H1 (cell line): ENCODE measurements around the gene ZNF396. TPM values are rescaled to one million over a fixed set of nuclear protein-coding genes. Genes with fewer than 3 reads are reported as not detected.

ENCODE experiments used
- CTCF ChIA-PET: fragments of 300-600 bp; sonication (Branson Sonifier 250); formaldehyde crosslinking; loops from one replicate; lab custom pipeline; 2021; ENCODE audit not compliant: partially characterized antibody; lab: Charles Lee
- POLR2A ChIA-PET: fragments of 300-600 bp; sonication (Branson Sonifier 250); formaldehyde crosslinking; loops from one replicate; lab custom pipeline; 2021; ENCODE audit warnings: inconsistent platforms; ENCODE audit not compliant: partially characterized antibody; lab: Charles Lee
- DNase-seq, 2 experiments: peaks; one replicate each; pipeline versions ENCODE4 v3.0.0 to v3.0.0-alpha.2; 2010 to 2022; ENCODE audit warnings: low spot score in 2 of 2, low read depth in 1 of 2, mixed read lengths in 1 of 2
- FAIRE-seq: peaks from 2 replicates; lab custom pipeline; 2011; peaks lifted over from hg19 to GRCh38; lab: Jason Lieb, UNC
- H2AFZ ChIP-seq: 2 replicates; pipeline ENCODE4 v1.8.1; 2012; ENCODE audit warnings: low read length, inconsistent platforms
- H2AK5ac ChIP-seq: 2 replicates; pipeline ENCODE4 v1.6.1; 2013; ENCODE audit warnings: low read depth, low read length
- H2BK120ac ChIP-seq: replicated peaks from 2 replicates; pipeline ENCODE3; 2013; ENCODE audit warnings: low read depth, low read length, inconsistent platforms
- H2BK12ac ChIP-seq: 2 replicates; pipeline ENCODE4 v1.6.1; 2013; ENCODE audit warnings: low read depth, low read length
- H2BK15ac ChIP-seq: 2 replicates; pipeline ENCODE4 v1.6.1; 2013; ENCODE audit warnings: low read length
- H2BK20ac ChIP-seq: 2 replicates; pipeline ENCODE4 v1.6.1; 2013; ENCODE audit warnings: low read length
- H2BK5ac ChIP-seq: 2 replicates; pipeline ENCODE4 v1.6.1; 2013; ENCODE audit warnings: low read depth, low read length
- H3K14ac ChIP-seq: 2 replicates; pipeline ENCODE4 v1.6.1; 2013; ENCODE audit warnings: inconsistent platforms; ENCODE audit not compliant: insufficient read length
- H3K18ac ChIP-seq: 2 replicates; pipeline ENCODE4 v1.6.1; 2013; ENCODE audit warnings: low read length; ENCODE audit errors: extremely low read depth
- H3K23ac ChIP-seq: 2 replicates; pipeline ENCODE4 v1.6.1; 2013; ENCODE audit warnings: inconsistent platforms; ENCODE audit not compliant: insufficient read length
- H3K23me2 ChIP-seq: 2 replicates; pipeline ENCODE4 v1.6.1; 2013; ENCODE audit warnings: low read depth, low read length
- H3K27ac ChIP-seq: 2 replicates; pipeline ENCODE4 v1.6.1; 2011; ENCODE audit warnings: low read depth, low read length, inconsistent platforms
- H3K27me3 ChIP-seq, 4 experiments: replicated peaks in 1 of 4; 1 replicate in 1 of 4; 2 replicates in 3 of 4; pipeline versions ENCODE4 v1.6.1 to v1.8.1; 2011 to 2013; ENCODE audit warnings: low read length in 3 of 4, mild to moderate bottlenecking in 3 of 4, inconsistent platforms in 2 of 4, mixed read lengths in 2 of 4, moderate library complexity in 1 of 4; ENCODE audit not compliant: control insufficient read depth in 3 of 4, insufficient read depth in 3 of 4; ENCODE audit errors: extremely low read depth in 1 of 4
- H3K36me3 ChIP-seq, 4 experiments: 2 replicates each; pipeline versions ENCODE4 v1.6.1 to v1.8.1; 2011 to 2013; ENCODE audit warnings: mild to moderate bottlenecking in 4 of 4, low read length in 3 of 4, moderate library complexity in 2 of 4, control low read depth in 1 of 4, inconsistent platforms in 1 of 4; ENCODE audit not compliant: insufficient read depth in 4 of 4, control insufficient read depth in 2 of 4
- H3K4ac ChIP-seq: replicated peaks from 2 replicates; pipeline ENCODE3; 2013; ENCODE audit warnings: low read length, low read depth, mixed read lengths, inconsistent platforms; ENCODE audit not compliant: insufficient read length
- H3K4me1 ChIP-seq, 4 experiments: replicated peaks in 1 of 4; 1 replicate in 1 of 4; 2 replicates in 3 of 4; pipeline versions ENCODE4 v1.6.1 to v1.8.1; 2011 to 2013; ENCODE audit warnings: low read length in 3 of 4, inconsistent platforms in 2 of 4, mixed read lengths in 1 of 4; ENCODE audit not compliant: insufficient read depth in 4 of 4, control insufficient read depth in 3 of 4
- H3K4me2 ChIP-seq, 2 experiments: 2 replicates each; pipeline versions ENCODE4 v1.6.1 to v1.8.1; 2011 to 2013; ENCODE audit warnings: low read depth in 2 of 2, low read length in 2 of 2, control low read depth in 1 of 2, inconsistent platforms in 1 of 2, mild to moderate bottlenecking in 1 of 2; ENCODE audit not compliant: insufficient read depth in 1 of 2
- H3K4me3 ChIP-seq, 4 experiments: fragments of 200-600, 300-600 bp in 1 of 4; sonication (generic), shearing (Covaris generic), sonication (Bioruptor Twin) in 1 of 4; 2 replicates each; pipeline versions ENCODE4 v1.5.1 to v1.8.1; 2011 to 2016; ENCODE audit warnings: low read length in 4 of 4, low read depth in 3 of 4, control low read depth in 2 of 4, inconsistent platforms in 2 of 4, mild to moderate bottlenecking in 2 of 4, mixed read lengths in 1 of 4, moderate library complexity in 1 of 4; ENCODE audit not compliant: insufficient read depth in 2 of 4; ENCODE audit errors: extremely low read depth in 1 of 4
- H3K56ac ChIP-seq: replicated peaks from 2 replicates; pipeline ENCODE3; 2013; ENCODE audit warnings: low read depth, mild to moderate bottlenecking, mixed read lengths, low read length, inconsistent platforms; ENCODE audit not compliant: insufficient read length
- H3K79me1 ChIP-seq: 2 replicates; pipeline ENCODE4 v1.6.1; 2013; ENCODE audit warnings: low read depth, low read length, control low read depth
- H3K79me2 ChIP-seq, 2 experiments: 2 replicates each; pipeline versions ENCODE4 v1.6.1 to v1.8.1; 2012 to 2013; ENCODE audit warnings: low read length in 2 of 2, mild to moderate bottlenecking in 2 of 2, inconsistent platforms in 1 of 2; ENCODE audit not compliant: insufficient read depth in 2 of 2, control insufficient read depth in 1 of 2
- H3K9ac ChIP-seq, 4 experiments: replicated peaks in 1 of 4; 1 replicate in 1 of 4; 2 replicates in 3 of 4; pipeline versions ENCODE4 v1.6.1 to v1.8.1; 2011 to 2013; ENCODE audit warnings: low read depth in 3 of 4, low read length in 3 of 4, control low read depth in 2 of 4, mild to moderate bottlenecking in 2 of 4, moderate library complexity in 2 of 4, inconsistent platforms in 1 of 4; ENCODE audit errors: extremely low read depth in 1 of 4
- H3K9me3 ChIP-seq, 2 experiments: 2 replicates each; pipeline versions ENCODE4 v1.6.1 to v1.8.1; 2012 to 2013; ENCODE audit warnings: mild to moderate bottlenecking in 2 of 2, moderate library complexity in 2 of 2, control low read depth in 1 of 2, inconsistent platforms in 1 of 2, low read depth in 1 of 2, low read length in 1 of 2, mixed read lengths in 1 of 2; ENCODE audit not compliant: insufficient read depth in 2 of 2
- H4K20me1 ChIP-seq, 2 experiments: replicated peaks in 1 of 2; 2 replicates each; pipeline versions ENCODE3 to v1.8.1; 2011 to 2013; ENCODE audit warnings: inconsistent platforms in 2 of 2, low read length in 2 of 2, mild to moderate bottlenecking in 1 of 2; ENCODE audit not compliant: insufficient read depth in 2 of 2, control insufficient read depth in 1 of 2
- H4K5ac ChIP-seq: 2 replicates; pipeline ENCODE4 v1.6.1; 2013; ENCODE audit warnings: low read length, low read depth, mixed read lengths, inconsistent platforms; ENCODE audit not compliant: insufficient read length
- H4K8ac ChIP-seq: 2 replicates; pipeline ENCODE4 v1.8.0; 2013; ENCODE audit warnings: mild to moderate bottlenecking, moderate library complexity, low read length, inconsistent platforms; ENCODE audit not compliant: insufficient read depth; ENCODE audit errors: extremely low read depth
- H4K91ac ChIP-seq: replicated peaks from 2 replicates; pipeline ENCODE3; 2013; ENCODE audit warnings: low read length, mixed read lengths, inconsistent platforms; ENCODE audit not compliant: insufficient read length
- CTBP2 ChIP-seq: IDR thresholded peaks from 2 replicates; pipeline ENCODE4 v1.7.0; 2011; ENCODE audit warnings: borderline replicate concordance, mild to moderate bottlenecking, moderate library complexity, mixed read lengths, low read length; ENCODE audit not compliant: insufficient read depth, insufficient read length
- EGR1 ChIP-seq: IDR thresholded peaks from 2 replicates; pipeline ENCODE4 v1.6.1; 2011; ENCODE audit warnings: low read depth, low read length, borderline replicate concordance
- POLR2A ChIP-seq, 2 experiments: IDR thresholded peaks; 1 replicate in 1 of 2; 2 replicates in 1 of 2; pipeline ENCODE4 v1.6.1; 2011; ENCODE audit warnings: low read depth in 2 of 2, low read length in 2 of 2, mild to moderate bottlenecking in 2 of 2; ENCODE audit errors: control extremely low read depth in 1 of 2
- SAP30 ChIP-seq: fragments of 300-600 bp; sonication (generic); IDR thresholded peaks from 2 replicates; pipeline ENCODE4 v1.7.1; 2012; ENCODE audit warnings: low read length, moderate library complexity, mild to moderate bottlenecking, inconsistent platforms; ENCODE audit not compliant: insufficient read depth, insufficient replicate concordance
- TAF7 ChIP-seq: optimal IDR thresholded peaks from 2 replicates; pipeline ENCODE3; 2011; ENCODE audit warnings: low read depth, mild to moderate bottlenecking, inconsistent platforms, low read length, moderate library complexity, borderline replicate concordance
- TEAD4 ChIP-seq: IDR thresholded peaks from 2 replicates; pipeline ENCODE4 v1.6.1; 2012; ENCODE audit warnings: low read depth, low read length, inconsistent platforms, mixed read lengths
- ZNF274 ChIP-seq: IDR thresholded peaks from 2 replicates; pipeline ENCODE4 v1.7.0; 2012; ENCODE audit warnings: low read length, borderline replicate concordance; ENCODE audit errors: extremely low read depth
- WGBS, 2 experiments: shearing (Covaris generic) in 1 of 2; methylation state at CpG; one replicate each; pipeline versions ENCODE4 v1.1.6 to v1.1.7; 2013 to 2015; ENCODE audit warnings: low lambda C conversion rate in 2 of 2, mixed read lengths in 2 of 2, inconsistent platforms in 1 of 2, low coverage in 1 of 2, missing lambda C conversion rate in 1 of 2; ENCODE audit not compliant: insufficient replicate concordance in 2 of 2, insufficient coverage in 1 of 2, insufficient read length in 1 of 2; ENCODE audit errors: extremely low coverage in 1 of 2, missing lambda C conversion rate in 1 of 2; 5-methylcytosine and 5-hydroxymethylcytosine counted together
- polyA plus RNA-seq, 7 experiments: library from polyadenylated mRNA; depleted of rRNA in 3 of 7; stranded (reverse) in 5 of 7; unstranded in 2 of 7; fragments of >200 nt in 5 of 7; fragments of 200-250 nt in 2 of 7; gene quantifications; 1 replicate in 5 of 7; 2 replicates in 1 of 7; 4 replicates in 1 of 7; pipeline versions ENCODE4 v1.2.1 to v1.2.3, GENCODE V29; 2011 to 2013; ENCODE audit warnings: missing spikeins in 2 of 7, mixed read lengths in 2 of 7
- total RNA-seq: library from RNA; stranded (reverse); fragmentation: NEBNext Ultra II Directional; extraction: Animal tissue kit (Norgen Biotek cat#: 25700); gene quantifications from 2 replicates; pipeline ENCODE4 v1.2.1, GENCODE V29; 2021

The ZNF396 gene
- total and polyA plus RNA-seq, 2 of the 8 experiments (the other 6 are each of a cell fraction or from before 2014, with no cell fraction given), result 0.44 to 0.74 TPM

- ChIA-PET POLR2A (no interaction called here), CTCF (interaction anchor here (1.3 to 2.5 kb wide), 4 partner anchors 25 to 357 kb away, joined by 3 to 5 read pairs (median 4); no protein-coding TSS in a partner anchor)
- Histone ChIP-seq H2BK120ac (no peak overlapping the region), H3K4ac (no peak overlapping the region), H3K36me3 (no peaks in the 10 kb centered on the region), H3K23me2 (no peaks in the 10 kb centered on the region), H3K79me2 (no peaks in the 10 kb centered on the region), H3K14ac (no peak overlapping the region), H3K18ac (no peak overlapping the region), H3K79me1 (no peaks in the 10 kb centered on the region), H3K9ac (no peak overlapping the region), H3K4me3 (no peak overlapping the region), H4K5ac (no peak overlapping the region), H4K8ac (no peak overlapping the region), H3K27me3 (peaks cover 0 to 5% (median 0%) of the 10 kb centered on the region in 4 experiments; a peak in 2 of 7 replicates), H3K4me2 (no peak overlapping the region), H2AK5ac (no peak overlapping the region), H4K91ac (no peak overlapping the region), H2BK20ac (no peak overlapping the region), H3K23ac (no peak overlapping the region), H3K4me1 (no peaks in the 10 kb centered on the region), H3K27ac (no peak overlapping the region), H2BK12ac (no peak overlapping the region), H2BK5ac (no peak overlapping the region), H3K56ac (no peak overlapping the region), H2BK15ac (0 out of 2 replicates have a peak overlapping the region, but pooled peaks have one; percentile 21), H3K9me3 (peaks cover 0 to 8% of the 10 kb centered on the region in 2 experiments; a peak in 1 of 4 replicates), H2AFZ (no peak overlapping the region), H4K20me1 (no peaks in the 10 kb centered on the region)
- no peak for DNase-seq
- no peak for FAIRE-seq
- WGBS, 2 experiments, result 87% methylated on average over 2 of the region's 2 CpGs; no CpG with 5 or more reads in 1 of the 2 experiments
- TF ChIP-seq POLR2A (IDR thresholded peaks at IDR 0.05; ENCODE audit: control extremely low read depth in 1 of 2, low read depth in 2 of 2, low read length in 2 of 2), result no peak
- no peak for TF ChIP-seq CTBP2
- no peak for TF ChIP-seq EGR1
- TF ChIP-seq TAF7, result no peak
- no peak for TF ChIP-seq TEAD4
- TF ChIP-seq SAP30, result no peak
- no peak for TF ChIP-seq ZNF274
Measured at GRCh38 chr18:35383136-35383535, 6.0 kb upstream of the ZNF396 start.
